GM19328 (cell line): ENCODE results near the gene TEX29.

Experiments used
- ATAC-seq: cut with Tn5 transposase; IDR thresholded peaks from one replicate; pipeline ENCODE4 v1.9.1; 2021; ENCODE audit warnings: mild to moderate bottlenecking, moderate library complexity; ENCODE audit not compliant: unreplicated experiment

The TEX29 gene

GRCh38 chr13:111319998-111320911 is at the start of gene TEX29:
TEX29 (plus strand) TSS chr13:111320642; CDS start chr13:111320891, 249 bp downstream.
- ATAC-seq, result no peak

- ATAC-seq, result no peak
Measured at GRCh38 chr13:111270765-111271698, 49.4 kb upstream of the TEX29 start.

GRCh38 chr13:111272117-111272516 is 48.3 kb upstream of the TEX29 start:
- no peak for ATAC-seq

- ATAC-seq, result no peak
Measured at GRCh38 chr13:111275382-111275781, 45.1 kb upstream of the TEX29 start.

- ATAC-seq, result no peak
Measured at GRCh38 chr13:111275995-111276618, 44.3 kb upstream of the TEX29 start.

- no peak for ATAC-seq
Measured at GRCh38 chr13:111278258-111278657, 42.2 kb upstream of the TEX29 start.

GRCh38 chr13:111278743-111279652 is 41.4 kb upstream of the TEX29 start:
- ATAC-seq, result no peak

GRCh38 chr13:111280226-111280625 is 40.2 kb upstream of the TEX29 start:
- no peak for ATAC-seq

- no peak for ATAC-seq
Measured at GRCh38 chr13:111280681-111281585, 39.5 kb upstream of the TEX29 start.

- no peak for ATAC-seq
Measured at GRCh38 chr13:111281751-111282311, 38.6 kb upstream of the TEX29 start.

- no peak for ATAC-seq
Measured at GRCh38 chr13:111282425-111282824, 38.0 kb upstream of the TEX29 start.

GRCh38 chr13:111282997-111283396 is 37.4 kb upstream of the TEX29 start:
- no peak for ATAC-seq

GRCh38 chr13:111283457-111283856 is 37.0 kb upstream of the TEX29 start:
- no peak for ATAC-seq

GRCh38 chr13:111283991-111284390 is 36.5 kb upstream of the TEX29 start:
- ATAC-seq, result no peak

GRCh38 chr13:111284565-111284964 is 35.9 kb upstream of the TEX29 start:
- ATAC-seq, result no peak

- no peak for ATAC-seq
Measured at GRCh38 chr13:111286162-111286561, 34.3 kb upstream of the TEX29 start.

- no peak for ATAC-seq
Measured at GRCh38 chr13:111286749-111287148, 33.7 kb upstream of the TEX29 start.

GRCh38 chr13:111287201-111287600 is 33.2 kb upstream of the TEX29 start:
- ATAC-seq, result no peak

- no peak for ATAC-seq
Measured at GRCh38 chr13:111288276-111288675, 32.2 kb upstream of the TEX29 start.
